GM21526 (cell line): Measurements from ENCODE around the gene WBP11.

Source experiments
- ATAC-seq: cut with Tn5 transposase; IDR thresholded peaks from one replicate; pipeline ENCODE4 v1.9.1; 2021; ENCODE audit warnings: moderate library complexity; ENCODE audit not compliant: unreplicated experiment, low FRiP score

WBP11 gene

GRCh38 chr12:14825256-14825655, 22.0 kb upstream of the WBP11 start:
- ATAC-seq, result no peak

- no peak for ATAC-seq
These were observed 20.8 kb upstream of the WBP11 start for GRCh38 chr12:14824012-14824634.

GRCh38 chr12:14814014-14814413, 10.7 kb upstream of the WBP11 start, which contains the start of gene SMCO3:
SMCO3 (minus strand) TSS chr12:14814182; CDS start chr12:14806680, 7,502 bp downstream.
- ATAC-seq, result no peak

- no peak for ATAC-seq
These were observed 8.2 kb upstream of the WBP11 start for GRCh38 chr12:14811486-14811885.

GRCh38 chr12:14810953-14811483, 7.7 kb upstream of the WBP11 start:
- no peak for ATAC-seq

GRCh38 chr12:14810167-14810952, 7.1 kb upstream of the WBP11 start:
- no peak for ATAC-seq

GRCh38 chr12:14803830-14804160, 517 bp upstream of the WBP11 start:
- ATAC-seq, result peak; percentile 26

- no peak for ATAC-seq
These were observed 612 bp downstream of the WBP11 start for GRCh38 chr12:14802721-14803010.

- ATAC-seq, result no peak
These were observed 1.0 kb downstream of the WBP11 start for GRCh38 chr12:14802247-14802646.

GRCh38 chr12:14795028-14795448, 8.2 kb downstream of the WBP11 start:
- ATAC-seq, result no peak

- ATAC-seq, result no peak
These were observed 17.7 kb downstream of the WBP11 start for GRCh38 chr12:14785568-14785967.

- no peak for ATAC-seq
These were observed 18.8 kb downstream of the WBP11 start for GRCh38 chr12:14784471-14784870.

- no peak for ATAC-seq
These were observed 20.5 kb downstream of the WBP11 start for GRCh38 chr12:14782756-14783155.

- no peak for ATAC-seq
These were observed 21.7 kb downstream of the WBP11 start for GRCh38 chr12:14781563-14781962.

- no peak for ATAC-seq
These were observed 22.4 kb downstream of the WBP11 start for GRCh38 chr12:14780859-14781258.

GRCh38 chr12:14779834-14780233, 23.4 kb downstream of the WBP11 start:
- no peak for ATAC-seq

- no peak for ATAC-seq
These were observed 26.0 kb downstream of the WBP11 start for GRCh38 chr12:14777271-14777670.

- ATAC-seq, result no peak
These were observed 26.9 kb downstream of the WBP11 start for GRCh38 chr12:14776236-14776961.

GRCh38 chr12:14775636-14775980, 27.7 kb downstream of the WBP11 start:
- no peak for ATAC-seq

GRCh38 chr12:14774906-14775635, 28.2 kb downstream of the WBP11 start:
- no peak for ATAC-seq
